ENCODE data around the gene R3HCC1L. TPM values are rescaled to one million over a fixed set of nuclear protein-coding genes. Genes with fewer than 3 reads are reported as not detected.

R3HCC1L gene
- total and polyA plus RNA-seq, 12 donors, result 6.5 to 24.3 (median 10.1) TPM

DNA sequence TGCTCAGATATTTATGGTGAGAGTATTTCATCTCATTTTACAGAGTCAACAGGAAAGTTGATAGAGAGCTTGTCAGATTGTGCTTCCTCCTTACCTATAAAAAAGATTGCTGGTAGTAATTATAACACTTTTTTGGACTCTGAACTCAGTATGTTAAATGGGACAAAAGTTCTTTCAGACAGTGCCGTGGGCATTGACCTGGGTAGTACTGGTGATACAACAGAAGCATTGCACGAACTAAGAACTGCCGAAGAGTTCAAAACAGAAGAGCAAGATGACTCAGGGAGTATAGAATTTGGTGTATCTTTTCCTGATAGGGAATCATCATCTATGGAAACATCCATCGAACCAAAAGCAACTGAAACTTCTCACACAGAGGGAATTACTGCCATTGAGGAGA lies 75.0 kb downstream of the R3HCC1L start:
- Histone ChIP-seq H3K4me3 (no peak overlapping the region), H3K27me3 (no peaks in the 10 kb centered on the region), H3K4me1 (replicated peaks in 1 of 2) (peaks cover 0 to 8% of the 10 kb centered on the region in 2 donors), H3K36me3 (replicated peaks in 1 of 2) (no peaks in the 10 kb centered on the region), H3K27ac (no peak overlapping the region), H3K9me3 (replicated peaks in 1 of 3) (no peaks in the 10 kb centered on the region)
- TF ChIP-seq, protein P1, sequence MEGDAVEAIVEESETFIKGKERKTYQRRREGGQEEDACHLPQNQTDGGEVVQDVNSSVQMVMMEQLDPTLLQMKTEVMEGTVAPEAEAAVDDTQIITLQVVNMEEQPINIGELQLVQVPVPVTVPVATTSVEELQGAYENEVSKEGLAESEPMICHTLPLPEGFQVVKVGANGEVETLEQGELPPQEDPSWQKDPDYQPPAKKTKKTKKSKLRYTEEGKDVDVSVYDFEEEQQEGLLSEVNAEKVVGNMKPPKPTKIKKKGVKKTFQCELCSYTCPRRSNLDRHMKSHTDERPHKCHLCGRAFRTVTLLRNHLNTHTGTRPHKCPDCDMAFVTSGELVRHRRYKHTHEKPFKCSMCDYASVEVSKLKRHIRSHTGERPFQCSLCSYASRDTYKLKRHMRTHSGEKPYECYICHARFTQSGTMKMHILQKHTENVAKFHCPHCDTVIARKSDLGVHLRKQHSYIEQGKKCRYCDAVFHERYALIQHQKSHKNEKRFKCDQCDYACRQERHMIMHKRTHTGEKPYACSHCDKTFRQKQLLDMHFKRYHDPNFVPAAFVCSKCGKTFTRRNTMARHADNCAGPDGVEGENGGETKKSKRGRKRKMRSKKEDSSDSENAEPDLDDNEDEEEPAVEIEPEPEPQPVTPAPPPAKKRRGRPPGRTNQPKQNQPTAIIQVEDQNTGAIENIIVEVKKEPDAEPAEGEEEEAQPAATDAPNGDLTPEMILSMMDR (IDR thresholded peaks at IDR 0.05), result no peak
- TF ChIP-seq POLR2A (IDR thresholded peaks at IDR 0.05), result no peak
- DNase-seq, result no peak
- intact Hi-C loops (cut with DNase I), result no loop called here
- WGBS, 4 donors, result 93 to 99% (median 97%) methylated on average over 4 of the region's 4 CpGs

DNA sequence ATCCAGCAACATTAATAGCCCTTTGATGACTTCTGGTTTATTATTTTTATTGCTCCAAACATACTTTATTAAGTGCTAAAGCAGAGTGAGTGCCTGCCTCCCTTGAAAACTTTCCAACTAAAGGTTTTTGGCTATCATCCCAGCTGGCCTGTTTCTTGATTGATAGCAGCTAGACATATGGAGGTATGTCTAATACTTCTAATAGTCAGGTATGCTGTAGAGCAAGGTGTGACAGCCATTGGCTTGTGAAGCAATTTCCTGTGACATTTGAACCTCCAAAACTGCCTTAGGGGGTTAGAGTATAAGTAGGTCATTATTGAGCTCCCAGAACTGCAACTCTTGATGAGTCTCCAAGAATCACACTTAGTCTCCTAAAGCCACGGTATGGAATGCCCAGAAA lies 77.7 kb downstream of the R3HCC1L start:
- Histone ChIP-seq H3K4me1 (replicated peaks in 1 of 2) (peaks cover 0 to 14% of the 10 kb centered on the region in 2 donors), H3K4me3 (no peak overlapping the region), H3K9me3 (replicated peaks in 1 of 3) (no peaks in the 10 kb centered on the region), H3K36me3 (replicated peaks in 1 of 2) (no peaks in the 10 kb centered on the region), H3K27ac (no peak overlapping the region), H3K27me3 (no peaks in the 10 kb centered on the region)
- no peak for DNase-seq
- intact Hi-C loops (cut with DNase I), result no loop called here
- 33 to 56% (median 48%) methylated on average over 1 of the region's 1 CpG for whole genome bisulfite sequencing, 4 donors
- TF ChIP-seq, protein P1 (IDR thresholded peaks at IDR 0.05), result no peak
- TF ChIP-seq POLR2A (IDR thresholded peaks at IDR 0.05), result no peak

DNA sequence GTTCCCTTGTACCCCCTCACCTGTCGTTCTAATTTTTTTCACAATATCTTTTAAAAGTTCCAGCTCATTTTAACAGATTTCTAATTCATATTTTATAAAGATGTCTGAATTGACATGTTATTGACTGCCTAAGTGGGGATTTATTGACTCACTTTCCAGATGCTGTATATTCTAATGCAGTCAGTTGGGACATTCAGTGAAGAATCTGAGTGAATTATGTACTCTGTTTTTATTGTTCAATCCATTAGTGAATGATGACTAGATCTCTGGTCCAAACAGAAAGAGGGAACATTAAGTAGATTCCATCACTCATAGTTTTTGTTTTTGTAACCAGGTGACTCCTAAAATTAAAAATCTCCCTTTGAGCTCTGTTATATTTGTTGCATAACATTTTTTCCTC lies 79.3 kb downstream of the R3HCC1L start:
- no peak for DNase-seq
- peaks cover 0 to 14% of the 10 kb centered on the region in 2 donors for H3K4me1 ChIP-seq (replicated peaks in 1 of 2)
- intact Hi-C loops (cut with DNase I), result no loop called here
- 91 to 100% (median 98%) methylated on average over 1 of the region's 1 CpG for WGBS, 4 donors
- H3K36me3 ChIP-seq (replicated peaks in 1 of 2), result no peaks in the 10 kb centered on the region
- no peaks in the 10 kb centered on the region for H3K27me3 ChIP-seq
- no peak overlapping the region for H3K27ac ChIP-seq
- no peak overlapping the region for H3K4me3 ChIP-seq
- peaks cover 0 to under 1% (median 0%) of the 10 kb centered on the region in 3 donors for H3K9me3 ChIP-seq (replicated peaks in 1 of 3)
- TF ChIP-seq, protein P1 (IDR thresholded peaks at IDR 0.05), result no peak
- TF ChIP-seq POLR2A (IDR thresholded peaks at IDR 0.05), result no peak

DNA sequence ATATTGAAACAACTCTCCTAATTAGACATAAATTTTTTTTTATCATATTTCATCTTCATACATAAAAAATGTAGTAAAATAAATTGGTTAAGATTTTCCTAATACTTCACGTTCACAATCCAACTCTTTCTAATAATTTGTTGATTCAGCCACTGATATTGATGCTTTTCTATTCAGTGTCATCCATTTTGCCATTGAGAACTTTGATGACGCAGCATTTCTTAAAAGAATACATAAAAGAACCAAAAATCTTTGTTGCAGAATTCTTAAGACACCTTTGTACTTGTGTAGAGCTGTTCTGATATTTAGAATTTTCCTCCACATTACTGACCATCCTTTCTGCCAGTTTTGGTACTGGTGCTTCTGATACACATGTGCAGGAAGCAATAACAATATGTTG lies 80.9 kb downstream of the R3HCC1L start:
- no peaks in the 10 kb centered on the region for H3K27me3 ChIP-seq
- H3K4me1 ChIP-seq (replicated peaks in 1 of 2), result peaks cover 0 to 14% of the 10 kb centered on the region in 2 donors
- no peak overlapping the region for H3K27ac ChIP-seq
- intact Hi-C loops (cut with DNase I), result no loop called here
- H3K9me3 ChIP-seq (replicated peaks in 1 of 3), result peaks cover 0 to 10% (median 0%) of the 10 kb centered on the region in 3 donors
- TF ChIP-seq POLR2A (IDR thresholded peaks at IDR 0.05), result no peak
- TF ChIP-seq, protein P1 (IDR thresholded peaks at IDR 0.05), result no peak
- H3K36me3 ChIP-seq (replicated peaks in 1 of 2), result no peaks in the 10 kb centered on the region
- no peak overlapping the region for H3K4me3 ChIP-seq
- DNase-seq, result no peak
- WGBS, 4 donors, result 96 to 98% (median 97%) methylated on average over 2 of the region's 2 CpGs
